Right lobe of liver (tissue), 4 donors: ENCODE data around the gene MACC1.

Experiments
- CTCF ChIP-seq, 4 donors: fragments of 200-600 bp in 3 of 4; fragments of 450-650 bp in 1 of 4; IDR thresholded peaks; one replicate each; pipeline versions ENCODE4 v1.5.1 to v1.8.0; 2016 to 2022; ENCODE audit warnings: antibody characterized with exemption in 4 of 4, mild to moderate bottlenecking in 2 of 4
- POLR2A ChIP-seq: fragments of 450-650 bp; IDR thresholded peaks from one replicate; pipeline ENCODE4 v1.6.1; 2017; ENCODE audit warnings: antibody characterized with exemption, mild to moderate bottlenecking
- donor health status: DM: no; HTN: no; CAD: no.
- donor health status: DM: no; HTN: no; CAD: no.
- donor health status: DM: no; HTN: yes; CAD: no.

GRCh38 chr7:20222219-20222828 is 5.1 kb upstream of the MACC1 start:
- TF ChIP-seq CTCF (IDR thresholded peaks at IDR 0.05) (no peak), POLR2A (no peak)
